ENCODE results near the gene KLHDC4.

Gene KLHDC4

GRCh38 chr16:87692756-87693155 lies 73.0 kb downstream of the KLHDC4 start:
- no peaks in the 10 kb centered on the region for H3K79me2 ChIP-seq (ENCODE audit: insufficient read depth, low read depth)
- TF ChIP-seq, protein P1, sequence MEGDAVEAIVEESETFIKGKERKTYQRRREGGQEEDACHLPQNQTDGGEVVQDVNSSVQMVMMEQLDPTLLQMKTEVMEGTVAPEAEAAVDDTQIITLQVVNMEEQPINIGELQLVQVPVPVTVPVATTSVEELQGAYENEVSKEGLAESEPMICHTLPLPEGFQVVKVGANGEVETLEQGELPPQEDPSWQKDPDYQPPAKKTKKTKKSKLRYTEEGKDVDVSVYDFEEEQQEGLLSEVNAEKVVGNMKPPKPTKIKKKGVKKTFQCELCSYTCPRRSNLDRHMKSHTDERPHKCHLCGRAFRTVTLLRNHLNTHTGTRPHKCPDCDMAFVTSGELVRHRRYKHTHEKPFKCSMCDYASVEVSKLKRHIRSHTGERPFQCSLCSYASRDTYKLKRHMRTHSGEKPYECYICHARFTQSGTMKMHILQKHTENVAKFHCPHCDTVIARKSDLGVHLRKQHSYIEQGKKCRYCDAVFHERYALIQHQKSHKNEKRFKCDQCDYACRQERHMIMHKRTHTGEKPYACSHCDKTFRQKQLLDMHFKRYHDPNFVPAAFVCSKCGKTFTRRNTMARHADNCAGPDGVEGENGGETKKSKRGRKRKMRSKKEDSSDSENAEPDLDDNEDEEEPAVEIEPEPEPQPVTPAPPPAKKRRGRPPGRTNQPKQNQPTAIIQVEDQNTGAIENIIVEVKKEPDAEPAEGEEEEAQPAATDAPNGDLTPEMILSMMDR (conservative IDR thresholded peaks at IDR 0.05; ENCODE audit: low read depth, low read length) = no peak
- H3K27ac ChIP-seq = no peak overlapping the region
- peaks cover 3% of the 10 kb centered on the region; the same call in 1 of the 2 replicates for H3K27me3 ChIP-seq (ENCODE audit: insufficient read depth, low read depth)
- H3K36me3 ChIP-seq (ENCODE audit: insufficient read depth) = no peaks in the 10 kb centered on the region
- H3K9ac ChIP-seq = no peak overlapping the region
- H3K4me2 ChIP-seq = no peak overlapping the region
- H4K20me1 ChIP-seq (ENCODE audit: insufficient read depth) = no peaks in the 10 kb centered on the region
- no peak overlapping the region for H3K4me3 ChIP-seq (IDR thresholded peaks at IDR 0.05; ENCODE audit: insufficient read depth, low read depth, low read length)
- H2AFZ ChIP-seq (ENCODE audit: low read depth) = no peak overlapping the region
- no peaks in the 10 kb centered on the region for H3K4me1 ChIP-seq (ENCODE audit: low read depth, poor library complexity, severe bottlenecking)

GRCh38 chr16:87692176-87692575 lies 73.6 kb downstream of the KLHDC4 start:
- no peak overlapping the region for H3K4me2 ChIP-seq
- no peaks in the 10 kb centered on the region for H3K79me2 ChIP-seq (ENCODE audit: insufficient read depth, low read depth)
- H3K4me3 ChIP-seq (IDR thresholded peaks at IDR 0.05; ENCODE audit: insufficient read depth, low read depth, low read length) = no peak overlapping the region
- H3K9ac ChIP-seq = no peak overlapping the region
- no peak overlapping the region for H3K27ac ChIP-seq
- no peaks in the 10 kb centered on the region for H3K36me3 ChIP-seq (ENCODE audit: insufficient read depth)
- H3K4me1 ChIP-seq (ENCODE audit: low read depth, poor library complexity, severe bottlenecking) = no peaks in the 10 kb centered on the region
- H3K27me3 ChIP-seq (ENCODE audit: insufficient read depth, low read depth) = peaks cover 8% of the 10 kb centered on the region; the same call in 1 of the 2 replicates
- TF ChIP-seq, protein P1 (conservative IDR thresholded peaks at IDR 0.05; ENCODE audit: low read depth, low read length) = no peak
- no peaks in the 10 kb centered on the region for H4K20me1 ChIP-seq (ENCODE audit: insufficient read depth)
- no peak overlapping the region for H2AFZ ChIP-seq (ENCODE audit: low read depth)

DNA sequence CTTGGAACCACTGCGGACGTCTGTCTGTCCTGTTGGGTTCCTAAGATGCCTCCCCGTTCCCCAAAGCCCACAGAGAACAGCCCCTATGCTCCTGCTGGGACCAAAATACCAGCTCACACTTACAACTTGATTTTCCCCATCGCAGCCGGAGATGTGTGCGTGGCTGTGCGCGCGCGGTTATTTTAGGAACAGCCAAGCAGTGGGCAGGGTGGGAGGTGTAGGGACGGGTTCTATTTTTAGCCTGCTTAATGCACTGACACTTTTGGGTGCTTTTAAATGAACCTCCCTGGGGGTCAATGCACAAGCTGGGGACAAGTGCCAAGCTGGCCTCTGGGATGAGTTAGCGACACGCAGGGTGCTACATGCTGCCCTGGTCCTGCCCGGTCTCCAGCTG lies 74.1 kb downstream of the KLHDC4 start:
- no peak overlapping the region for H3K4me3 ChIP-seq (IDR thresholded peaks at IDR 0.05; ENCODE audit: insufficient read depth, low read depth, low read length)
- no peak overlapping the region for H2AFZ ChIP-seq (ENCODE audit: low read depth)
- no peaks in the 10 kb centered on the region for H4K20me1 ChIP-seq (ENCODE audit: insufficient read depth)
- no peaks in the 10 kb centered on the region for H3K4me1 ChIP-seq (ENCODE audit: low read depth, poor library complexity, severe bottlenecking)
- H3K27me3 ChIP-seq (ENCODE audit: insufficient read depth, low read depth) = peaks cover 12% of the 10 kb centered on the region; the same call in 1 of the 2 replicates
- TF ChIP-seq, protein P1 (conservative IDR thresholded peaks at IDR 0.05; ENCODE audit: low read depth, low read length) = no peak
- H3K36me3 ChIP-seq (ENCODE audit: insufficient read depth) = no peaks in the 10 kb centered on the region
- no peaks in the 10 kb centered on the region for H3K79me2 ChIP-seq (ENCODE audit: insufficient read depth, low read depth)
- no peak overlapping the region for H3K9ac ChIP-seq
- H3K4me2 ChIP-seq = no peak overlapping the region
- H3K27ac ChIP-seq = no peak overlapping the region

- Histone ChIP-seq H3K4me1 (ENCODE audit: low read depth, poor library complexity, severe bottlenecking) (no peaks in the 10 kb centered on the region), H3K9ac (no peak overlapping the region), H3K27ac (no peak overlapping the region), H3K4me3 (IDR thresholded peaks at IDR 0.05; ENCODE audit: insufficient read depth, low read depth, low read length) (no peak overlapping the region), H3K27me3 (ENCODE audit: insufficient read depth, low read depth) (peaks cover 17% of the 10 kb centered on the region), H4K20me1 (ENCODE audit: insufficient read depth) (no peaks in the 10 kb centered on the region), H3K4me2 (no peak overlapping the region), H3K36me3 (ENCODE audit: insufficient read depth) (no peaks in the 10 kb centered on the region), H3K79me2 (ENCODE audit: insufficient read depth, low read depth) (no peaks in the 10 kb centered on the region), H2AFZ (ENCODE audit: low read depth) (no peak overlapping the region)
- TF ChIP-seq, protein P1 (conservative IDR thresholded peaks at IDR 0.05; ENCODE audit: low read depth, low read length) = no peak
These were observed 74.7 kb downstream of the KLHDC4 start for GRCh38 chr16:87690911-87691685.

All from KMS-11 (cell line).